K562 (cell line): ENCODE results near the gene TSPAN16.

Source experiments
- CREM ChIP-seq: IDR thresholded peaks from 2 replicates; pipeline ENCODE4 v1.6.1; 2014; ENCODE audit warnings: antibody characterized with exemption, low read depth
- U2AF1 ChIP-seq: fragments of 200-400 bp; formaldehyde crosslinking; optimal IDR thresholded peaks from 2 replicates; pipeline ENCODE3; 2017; ENCODE audit warnings: mild to moderate bottlenecking, low read depth, low read length, moderate library complexity
- YY1 ChIP-seq, 3 experiments: IDR thresholded peaks; 2 replicates each; pipeline ENCODE4 v1.6.1; 2011; ENCODE audit warnings: low read length in 2 of 3, mild to moderate bottlenecking in 2 of 3, moderate library complexity in 2 of 3, borderline replicate concordance in 1 of 3, control low read depth in 1 of 3, low read depth in 1 of 3; ENCODE audit not compliant: insufficient read depth in 3 of 3, insufficient replicate concordance in 2 of 3, control insufficient read depth in 1 of 3, insufficient read length in 1 of 3; ENCODE audit errors: extremely low read depth in 1 of 3

DNA sequence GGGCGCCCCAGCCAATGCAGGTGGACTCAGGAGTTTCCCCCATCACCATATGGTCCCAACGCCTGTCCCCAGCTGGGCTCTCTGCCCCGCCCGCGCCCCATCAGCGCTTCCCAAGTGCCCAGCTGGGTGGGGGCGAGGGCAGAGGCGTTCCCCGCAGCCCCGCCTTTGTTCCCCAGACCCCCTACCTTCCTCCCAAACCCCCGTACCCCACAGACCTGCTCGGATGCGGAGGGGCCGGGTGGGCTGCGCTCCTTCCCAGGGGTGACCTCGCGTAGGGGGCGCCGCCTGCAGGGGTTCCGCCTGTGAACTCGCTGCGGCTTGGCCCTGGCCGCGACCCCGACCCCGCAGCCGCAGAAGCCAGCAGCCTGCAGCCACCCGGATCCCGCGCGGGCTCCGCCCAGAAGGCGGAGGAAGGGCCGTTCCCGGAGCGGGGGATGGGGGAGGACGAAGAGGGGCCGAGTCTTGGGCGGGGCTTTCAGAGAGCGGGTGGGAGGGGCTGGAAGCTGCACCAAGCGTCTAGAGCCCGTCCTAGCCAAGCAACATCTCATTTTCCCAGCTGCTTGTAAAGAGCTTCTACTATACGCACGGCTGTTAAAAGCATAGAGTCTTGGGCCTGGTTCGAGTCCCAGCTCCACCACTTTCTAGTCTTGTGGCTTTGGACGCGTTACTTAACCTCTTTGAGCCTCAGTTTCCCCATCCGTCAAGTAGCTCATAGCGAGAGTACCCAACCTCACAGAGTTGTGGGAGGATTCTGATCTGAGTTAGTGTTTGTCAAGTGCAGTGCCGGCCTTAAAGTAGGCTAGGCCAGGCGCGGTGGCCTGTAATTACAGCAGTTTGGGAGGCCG is 43.5 kb downstream of the TSPAN16 start, which contains the start of gene RAB3D:
- TF ChIP-seq YY1 (IDR thresholded peaks at IDR 0.05; ENCODE audit: borderline replicate concordance in 1 of 3, control insufficient read depth in 1 of 3, extremely low read depth in 1 of 3, insufficient read depth in 3 of 3, insufficient read length in 1 of 3, insufficient replicate concordance in 2 of 3, low read depth in 1 of 3, low read length in 2 of 3) (no peak), U2AF1 (no peak), CREM (no peak)
